Endothelial cell of umbilical vein (primary cell): ENCODE measurements around the gene PYGO2. TPM values are rescaled to one million over a fixed set of nuclear protein-coding genes. Genes with fewer than 3 reads are reported as not detected.

Source experiments
- BruUV-seq: library from RNA; stranded (reverse); fragments of 400-500 nt; replicated peaks from 2 replicates; lab custom pipeline; 2021; lab: Mats Ljungman, UMichigan
- CTCF ChIA-PET: fragments of 300-600, 350-600 bp; sonication (Branson Sonifier 250); formaldehyde crosslinking; loops from one replicate; lab custom pipeline; 2021; ENCODE audit warnings: antibody characterized with exemption, inconsistent platforms; lab: Charles Lee
- POLR2A ChIA-PET: fragments of 300-600, 350-600 bp; sonication (Branson Sonifier 250); formaldehyde crosslinking; loops from one replicate; lab custom pipeline; 2021; ENCODE audit warnings: antibody characterized with exemption, inconsistent platforms; lab: Charles Lee
- DNase-seq: peaks from one replicate; pipeline ENCODE4 v3.0.0-alpha.2; 2011; ENCODE audit warnings: low read depth, low spot score
- FAIRE-seq: peaks from 2 replicates; lab custom pipeline; 2011; peaks lifted over from hg19 to GRCh38; lab: Jason Lieb, UNC
- H2AFZ ChIP-seq: 2 replicates; pipeline ENCODE4 v1.6.0; 2012; ENCODE audit warnings: low read depth, low read length, control low read depth, inconsistent platforms
- H3K27ac ChIP-seq: 2 replicates; pipeline ENCODE4 v1.5.1; 2011; ENCODE audit warnings: low read depth, mild to moderate bottlenecking, control low read depth, low read length, moderate library complexity; ENCODE audit not compliant: insufficient read depth
- H3K27me3 ChIP-seq, 2 experiments: 2 replicates each; pipeline versions ENCODE4 v1.6.0 to v1.6.1; 2011; ENCODE audit warnings: low read length in 2 of 2, mixed read lengths in 1 of 2; ENCODE audit not compliant: control insufficient read depth in 2 of 2, insufficient read depth in 2 of 2
- H3K36me3 ChIP-seq, 2 experiments: 2 replicates in 1 of 2; 3 replicates in 1 of 2; pipeline ENCODE4 v1.5.1; 2011; ENCODE audit warnings: low read length in 2 of 2, mild to moderate bottlenecking in 1 of 2, moderate library complexity in 1 of 2; ENCODE audit not compliant: control insufficient read depth in 2 of 2, insufficient read depth in 2 of 2; ENCODE audit errors: extremely low read depth in 1 of 2
- H3K4me1 ChIP-seq: 3 replicates; pipeline ENCODE4 v1.5.1; 2011; ENCODE audit warnings: mild to moderate bottlenecking, low read length; ENCODE audit not compliant: control insufficient read depth, insufficient read depth; ENCODE audit errors: extremely low read depth
- H3K4me2 ChIP-seq: 2 replicates; pipeline ENCODE4 v1.6.1; 2011; ENCODE audit warnings: low read length, control low read depth, mixed read lengths; ENCODE audit not compliant: insufficient read depth
- H3K4me3 ChIP-seq, 3 experiments: fragments of 200-600 bp in 1 of 3; sonication (generic), shearing (Covaris generic) in 1 of 3; replicated peaks in 1 of 3; 2 replicates each; pipeline ENCODE4 v1.5.1; 2011 to 2016; ENCODE audit warnings: control low read depth in 3 of 3, low read length in 3 of 3, mild to moderate bottlenecking in 2 of 3, inconsistent platforms in 1 of 3, low read depth in 1 of 3, moderate library complexity in 1 of 3; ENCODE audit not compliant: insufficient read depth in 1 of 3
- H3K79me2 ChIP-seq: 2 replicates; pipeline ENCODE4 v1.6.0; 2012; ENCODE audit warnings: low read length, inconsistent platforms; ENCODE audit not compliant: control insufficient read depth, insufficient read depth
- H3K9ac ChIP-seq: replicated peaks from 2 replicates; pipeline ENCODE3; 2011; ENCODE audit warnings: low read length, control low read depth; ENCODE audit not compliant: insufficient read depth; ENCODE audit errors: extremely low read depth
- H3K9me1 ChIP-seq: replicated peaks from 3 replicates; pipeline ENCODE4 v1.6.0; 2011; ENCODE audit warnings: mild to moderate bottlenecking, low read length; ENCODE audit not compliant: control insufficient read depth, insufficient read depth; ENCODE audit errors: extremely low read depth
- H3K9me3 ChIP-seq: replicated peaks from 2 replicates; pipeline ENCODE4 v1.5.1; 2012; ENCODE audit warnings: low read length, inconsistent platforms; ENCODE audit not compliant: control insufficient read depth, insufficient read depth
- H4K20me1 ChIP-seq: replicated peaks from 2 replicates; pipeline ENCODE3; 2011; ENCODE audit warnings: mild to moderate bottlenecking, low read length; ENCODE audit not compliant: control insufficient read depth, insufficient read depth; ENCODE audit errors: extremely low read depth
- CTCF ChIP-seq, 2 donors: IDR thresholded peaks; 1 replicate in 1 of 2; 2 replicates in 1 of 2; pipeline ENCODE4 v1.5.1; 2011; ENCODE audit warnings: low read length in 2 of 2, mild to moderate bottlenecking in 2 of 2, moderate library complexity in 2 of 2, control low read depth in 1 of 2, inconsistent platforms in 1 of 2, low read depth in 1 of 2; ENCODE audit not compliant: insufficient read depth in 1 of 2; ENCODE audit errors: extremely low read depth in 1 of 2
- EZH2 ChIP-seq: IDR thresholded peaks from 2 replicates; pipeline ENCODE4 v1.6.1; 2012; ENCODE audit warnings: borderline replicate concordance, low read depth, mild to moderate bottlenecking, moderate library complexity, low read length, inconsistent platforms; ENCODE audit not compliant: severe bottlenecking
- GATA2 ChIP-seq: IDR thresholded peaks from 2 replicates; pipeline ENCODE4 v1.7.0; 2011; ENCODE audit warnings: low read depth, mild to moderate bottlenecking, moderate library complexity, mixed read lengths, low read length; ENCODE audit not compliant: insufficient read length, insufficient read depth
- JUN ChIP-seq: IDR thresholded peaks from 2 replicates; pipeline ENCODE4 v1.6.1; 2011; ENCODE audit warnings: borderline replicate concordance, low read depth; ENCODE audit not compliant: insufficient read length, insufficient read depth
- MYC ChIP-seq: IDR thresholded peaks from one replicate; pipeline ENCODE4 v1.6.1; 2011; ENCODE audit warnings: mild to moderate bottlenecking, low read depth, low read length
- POLR2AphosphoS5 ChIP-seq: IDR thresholded peaks from 2 replicates; pipeline ENCODE4 v1.6.1; 2012; ENCODE audit warnings: low read depth, mild to moderate bottlenecking, control low read depth, low read length, moderate library complexity; ENCODE audit not compliant: insufficient read depth
- dilution Hi-C: fragments of 300-500 bp; cut with MboI; formaldehyde crosslinking; loops from one replicate; pipeline ENCODE4 v1.15.0; 2019; ENCODE audit warnings: low sequenced_read_pairs; ENCODE audit not compliant: extremely low pct_ligation_motif_present
- intact Hi-C: fragments of 100-400 bp; cut with micrococcal nuclease; formaldehyde crosslinking; loops from one replicate; pipeline ENCODE4 v1.10.0; 2022
- polyA plus RNA-seq, 4 experiments: library from polyadenylated mRNA; depleted of rRNA in 3 of 4; stranded (reverse) in 3 of 4; unstranded in 1 of 4; fragments of >200 nt; gene quantifications; 2 replicates each; pipeline versions ENCODE4 v1.2.1 to v1.2.3, GENCODE V29; 2011 to 2012; ENCODE audit warnings: missing spikeins in 1 of 4
- total RNA-seq: library from RNA; stranded (reverse); gene quantifications from 2 replicates; pipeline ENCODE4 v1.2.3, GENCODE V29; 2021
- TF ChIP-seq, protein P1 (sequence below): IDR thresholded peaks from 2 replicates; pipeline ENCODE4 v1.6.1; 2011; ENCODE audit not compliant: insufficient read depth, insufficient read length

Gene PYGO2
- total and polyA plus RNA-seq, 2 donors (not counting 3 experiments of a cell fraction or from before 2014, with no cell fraction given) = 19.3 to 21.5 TPM

GRCh38 chr1:154990276-154990675 lies 28.7 kb upstream of the PYGO2 start:
- peaks cover 6% of the 10 kb centered on the region for H3K79me2 ChIP-seq
- POLR2A ChIA-PET = no interaction called here
- intact Hi-C loops = no loop called here
- DNase-seq (no peak), FAIRE-seq (no peak)
- peaks cover 3 to 24% of the 10 kb centered on the region in 2 experiments for H3K36me3 ChIP-seq
- peaks cover 2% of the 10 kb centered on the region for H3K4me1 ChIP-seq
- CTCF ChIA-PET = interaction anchor here (1.0 to 1.1 kb wide), 2 partner anchors 9 to 27 kb away, joined by 3 read pairs; no protein-coding TSS in a partner anchor
- no peaks in the 10 kb centered on the region for H4K20me1 ChIP-seq
- H3K4me2 ChIP-seq = no peak overlapping the region
- no peak overlapping the region for H3K9ac ChIP-seq
- no peaks in the 10 kb centered on the region for H3K9me3 ChIP-seq
- no peaks in the 10 kb centered on the region for H3K27me3 ChIP-seq
- no peak for TF ChIP-seq JUN
- no peak for TF ChIP-seq GATA2
- TF ChIP-seq EZH2 = no peak
- no peak for TF ChIP-seq MYC
- TF ChIP-seq POLR2AphosphoS5 = no peak
- no peak for TF ChIP-seq CTCF (IDR thresholded peaks at IDR 0.05; ENCODE audit: extremely low read depth in 1 of 2, insufficient read depth in 1 of 2, low read depth in 1 of 2, low read length in 2 of 2)
- TF ChIP-seq, protein P1, sequence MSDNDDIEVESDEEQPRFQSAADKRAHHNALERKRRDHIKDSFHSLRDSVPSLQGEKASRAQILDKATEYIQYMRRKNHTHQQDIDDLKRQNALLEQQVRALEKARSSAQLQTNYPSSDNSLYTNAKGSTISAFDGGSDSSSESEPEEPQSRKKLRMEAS = no peak
- H2AFZ ChIP-seq = no peak overlapping the region
- H3K27ac ChIP-seq = no peak overlapping the region
- dilution Hi-C loops = no loop called here
- H3K9me1 ChIP-seq = no peaks in the 10 kb centered on the region
- BruUV-seq = no TSS peak
- H3K4me3 ChIP-seq = no peak overlapping the region
